ENCODE measurements around the gene MAP3K4. TPM values are rescaled to one million over a fixed set of nuclear protein-coding genes. Genes with fewer than 3 reads are reported as not detected.

The MAP3K4 gene
- total and polyA plus RNA-seq, 12 donors, result 11.9 to 37.0 (median 18.8) TPM

- H3K9me3 ChIP-seq (replicated peaks in 1 of 3), result no peaks in the 10 kb centered on the region
- no peaks in the 10 kb centered on the region for H3K27me3 ChIP-seq
- TF ChIP-seq CTCF (IDR thresholded peaks at IDR 0.05), result no peak
- TF ChIP-seq POLR2A (IDR thresholded peaks at IDR 0.05), result no peak
- H3K4me1 ChIP-seq (replicated peaks in 1 of 2), result no peaks in the 10 kb centered on the region
- no peak overlapping the region for H3K27ac ChIP-seq
- intact Hi-C loops (cut with DNase I), result loop anchor here (5.0 kb wide), 1 partner anchor 222 kb away; no protein-coding TSS in a partner anchor
- DNase-seq, result no peak
- 93 to 96% (median 94%) methylated on average over 8 of the region's 8 CpGs for WGBS, 4 donors
- no peaks in the 10 kb centered on the region for H3K36me3 ChIP-seq (replicated peaks in 1 of 2)
- H3K4me3 ChIP-seq, result no peak overlapping the region
Measured at GRCh38 chr6:161150566-161150965, 159.0 kb downstream of the MAP3K4 start.

GRCh38 chr6:161151059-161151645 is 159.6 kb downstream of the MAP3K4 start:
- WGBS, 4 donors, result 97 to 100% (median 97%) methylated on average over 11 to 18 of the region's 18 CpGs
- no peak overlapping the region for H3K27ac ChIP-seq
- H3K4me1 ChIP-seq (replicated peaks in 1 of 2), result no peaks in the 10 kb centered on the region
- intact Hi-C loops (cut with DNase I), result loop anchor here (5.0 kb wide), 1 partner anchor 221 kb away; no protein-coding TSS in a partner anchor
- TF ChIP-seq POLR2A (IDR thresholded peaks at IDR 0.05), result no peak
- TF ChIP-seq CTCF (IDR thresholded peaks at IDR 0.05), result no peak
- H3K4me3 ChIP-seq, result no peak overlapping the region
- H3K9me3 ChIP-seq (replicated peaks in 1 of 3), result no peaks in the 10 kb centered on the region
- DNase-seq, result no peak
- H3K36me3 ChIP-seq (replicated peaks in 1 of 2), result no peaks in the 10 kb centered on the region
- no peaks in the 10 kb centered on the region for H3K27me3 ChIP-seq

- Histone ChIP-seq H3K36me3 (replicated peaks in 1 of 2) (no peaks in the 10 kb centered on the region), H3K27ac (no peak overlapping the region), H3K9me3 (replicated peaks in 1 of 3) (no peaks in the 10 kb centered on the region), H3K4me1 (replicated peaks in 1 of 2) (no peaks in the 10 kb centered on the region), H3K27me3 (no peaks in the 10 kb centered on the region), H3K4me3 (no peak overlapping the region)
- intact Hi-C loops (cut with DNase I), result loop anchor here (5.0 kb wide), 1 partner anchor 220 kb away; no protein-coding TSS in a partner anchor
- TF ChIP-seq POLR2A (IDR thresholded peaks at IDR 0.05) (no peak), CTCF (IDR thresholded peaks at IDR 0.05) (no peak)
- no peak for DNase-seq
- 88 to 92% (median 89%) methylated on average over 12 to 19 of the region's 19 CpGs for WGBS, 4 donors
Measured at GRCh38 chr6:161151660-161152526, 160.3 kb downstream of the MAP3K4 start.

GRCh38 chr6:161152527-161152862 is 160.9 kb downstream of the MAP3K4 start:
- Histone ChIP-seq H3K4me1 (replicated peaks in 1 of 2) (no peaks in the 10 kb centered on the region), H3K27ac (no peak overlapping the region), H3K4me3 (no peak overlapping the region), H3K36me3 (replicated peaks in 1 of 2) (no peaks in the 10 kb centered on the region), H3K9me3 (replicated peaks in 1 of 3) (no peaks in the 10 kb centered on the region), H3K27me3 (no peaks in the 10 kb centered on the region)
- intact Hi-C loops (cut with DNase I), result loop anchor here (5.0 kb wide), 1 partner anchor 220 kb away; no protein-coding TSS in a partner anchor
- DNase-seq, result no peak
- 80 to 91% (median 85%) methylated on average over 9 of the region's 9 CpGs for WGBS, 4 donors
- TF ChIP-seq CTCF (IDR thresholded peaks at IDR 0.05) (no peak), POLR2A (IDR thresholded peaks at IDR 0.05) (no peak)
